BJ (cell line): ENCODE results near the gene ZFR2. TPM values are rescaled to one million over a fixed set of nuclear protein-coding genes. Genes with fewer than 3 reads are reported as not detected.

Experiments used
- CTCF ChIA-PET: fragments of 350-600 bp; formaldehyde crosslinking; extraction: SDS; loops from one replicate; lab custom pipeline; 2021; ENCODE audit warnings: antibody characterized with exemption, inconsistent platforms; lab: Yijun Ruan, JAX
- POLR2A ChIA-PET: fragments of 300-600 bp; sonication (Branson Sonifier 250); formaldehyde crosslinking; extraction: SDS; loops from one replicate; lab custom pipeline; 2021; ENCODE audit warnings: antibody characterized with exemption; lab: Charles Lee
- DNase-seq: peaks from one replicate; pipeline ENCODE4 v3.0.0-alpha.2; 2011; ENCODE audit warnings: low read depth
- H3K27me3 ChIP-seq: 2 replicates; pipeline ENCODE4 v1.6.0; 2011; ENCODE audit warnings: low read length; ENCODE audit not compliant: control insufficient read depth, insufficient read depth
- H3K36me3 ChIP-seq: 2 replicates; pipeline ENCODE4 v1.5.1; 2011; ENCODE audit warnings: low read length; ENCODE audit not compliant: control insufficient read depth, insufficient read depth
- H3K4me3 ChIP-seq: 2 replicates; pipeline ENCODE4 v1.5.1; 2011; ENCODE audit warnings: low read depth, mild to moderate bottlenecking, control low read depth, low read length
- polyA plus RNA-seq: library from polyadenylated mRNA; depleted of rRNA; stranded (reverse); fragments of >200 nt; gene quantifications from 2 replicates; pipeline ENCODE4 v1.2.3, GENCODE V29; 2011
- TF ChIP-seq, protein P1 (sequence below): IDR thresholded peaks from 2 replicates; pipeline ENCODE4 v1.5.1; 2011; ENCODE audit warnings: low read depth, mild to moderate bottlenecking, control low read depth, inconsistent platforms, low read length, moderate library complexity; ENCODE audit not compliant: insufficient read depth

ZFR2 gene
- polyA plus RNA-seq, 1 experiment = 0.15 TPM

GRCh38 chr19:3836887-3837286 lies 32.0 kb downstream of the ZFR2 start:
- ChIA-PET POLR2A (no interaction called here), CTCF (no interaction called here)
- peaks cover 8% of the 10 kb centered on the region for H3K27me3 ChIP-seq
- TF ChIP-seq, protein P1, sequence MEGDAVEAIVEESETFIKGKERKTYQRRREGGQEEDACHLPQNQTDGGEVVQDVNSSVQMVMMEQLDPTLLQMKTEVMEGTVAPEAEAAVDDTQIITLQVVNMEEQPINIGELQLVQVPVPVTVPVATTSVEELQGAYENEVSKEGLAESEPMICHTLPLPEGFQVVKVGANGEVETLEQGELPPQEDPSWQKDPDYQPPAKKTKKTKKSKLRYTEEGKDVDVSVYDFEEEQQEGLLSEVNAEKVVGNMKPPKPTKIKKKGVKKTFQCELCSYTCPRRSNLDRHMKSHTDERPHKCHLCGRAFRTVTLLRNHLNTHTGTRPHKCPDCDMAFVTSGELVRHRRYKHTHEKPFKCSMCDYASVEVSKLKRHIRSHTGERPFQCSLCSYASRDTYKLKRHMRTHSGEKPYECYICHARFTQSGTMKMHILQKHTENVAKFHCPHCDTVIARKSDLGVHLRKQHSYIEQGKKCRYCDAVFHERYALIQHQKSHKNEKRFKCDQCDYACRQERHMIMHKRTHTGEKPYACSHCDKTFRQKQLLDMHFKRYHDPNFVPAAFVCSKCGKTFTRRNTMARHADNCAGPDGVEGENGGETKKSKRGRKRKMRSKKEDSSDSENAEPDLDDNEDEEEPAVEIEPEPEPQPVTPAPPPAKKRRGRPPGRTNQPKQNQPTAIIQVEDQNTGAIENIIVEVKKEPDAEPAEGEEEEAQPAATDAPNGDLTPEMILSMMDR = no peak
- no peak overlapping the region for H3K4me3 ChIP-seq
- H3K36me3 ChIP-seq = no peaks in the 10 kb centered on the region
- no peak for DNase-seq

DNA sequence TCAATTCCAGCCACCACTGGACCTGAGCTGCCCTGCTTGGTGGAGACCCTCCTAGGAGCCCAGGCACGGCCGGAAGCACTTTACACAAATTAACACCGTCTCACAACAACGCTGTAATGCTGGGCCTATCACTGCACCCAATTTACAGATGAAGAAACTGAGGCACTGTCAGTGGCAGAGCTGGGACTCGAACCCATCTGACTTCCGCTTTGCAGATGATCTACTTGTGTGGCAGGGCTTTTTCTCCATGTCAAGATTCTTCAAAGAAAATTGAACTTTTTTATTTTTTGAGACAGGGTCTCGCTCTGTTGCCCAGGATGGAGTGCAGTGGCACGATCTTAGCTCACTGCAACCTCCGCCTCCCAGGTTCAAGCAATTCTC lies 33.8 kb downstream of the ZFR2 start:
- TF ChIP-seq, protein P1 = no peak
- peaks cover 3% of the 10 kb centered on the region for H3K27me3 ChIP-seq
- ChIA-PET CTCF (interaction anchor here (0.8 kb wide), 1 partner anchor 13 kb away, joined by 3 read pairs; no protein-coding TSS in a partner anchor), POLR2A (no interaction called here)
- no peak overlapping the region for H3K4me3 ChIP-seq
- no peak for DNase-seq
- H3K36me3 ChIP-seq = no peaks in the 10 kb centered on the region

- DNase-seq = no peak
- Histone ChIP-seq H3K27me3 (peaks cover 3% of the 10 kb centered on the region), H3K4me3 (no peak overlapping the region), H3K36me3 (no peaks in the 10 kb centered on the region)
- ChIA-PET CTCF (interaction anchor here (0.8 kb wide), 1 partner anchor 13 kb away, joined by 3 read pairs; no protein-coding TSS in a partner anchor), POLR2A (no interaction called here)
- TF ChIP-seq, protein P1 = no peak
These were observed 34.3 kb downstream of the ZFR2 start for GRCh38 chr19:3834349-3835054.

DNA sequence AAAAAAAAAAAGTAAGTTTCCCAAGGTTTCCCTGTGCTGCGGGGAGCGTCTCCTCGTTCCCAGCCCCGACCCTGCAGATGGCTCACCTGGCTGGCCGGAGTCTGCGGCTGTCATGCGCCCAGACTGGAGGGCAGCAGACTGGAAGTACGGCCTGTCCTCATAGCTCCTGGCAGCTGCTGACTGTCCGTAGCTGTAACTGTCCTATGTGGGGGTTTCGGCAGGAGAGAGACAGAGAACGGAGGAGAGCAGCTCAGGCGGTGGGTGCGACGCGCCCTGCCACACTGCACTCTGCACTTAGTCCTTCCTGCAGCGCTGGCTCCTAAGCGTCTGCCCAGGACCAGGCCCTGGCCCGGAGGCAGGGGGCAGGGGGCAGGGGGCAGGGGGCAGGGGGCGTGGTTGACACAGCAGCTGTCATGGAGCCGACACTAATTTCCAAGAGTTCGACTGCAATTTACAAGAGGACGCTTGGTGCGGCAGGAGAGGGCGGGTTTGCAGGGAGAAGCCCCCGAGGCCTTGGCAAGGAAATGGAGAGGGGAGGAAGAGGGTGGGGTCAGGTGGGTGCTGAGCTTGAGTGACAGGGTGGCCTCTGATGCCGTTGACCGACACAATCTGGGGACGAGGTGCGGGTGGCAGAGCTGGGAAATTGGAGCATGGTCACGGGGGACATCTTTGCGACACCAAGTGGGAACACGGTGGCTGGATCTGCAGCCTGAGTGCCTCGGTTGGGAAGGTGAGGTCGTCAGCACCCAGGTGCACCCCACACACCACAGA lies 35.1 kb downstream of the ZFR2 start:
- TF ChIP-seq, protein P1 = no peak
- H3K4me3 ChIP-seq = no peak overlapping the region
- H3K36me3 ChIP-seq = no peaks in the 10 kb centered on the region
- H3K27me3 ChIP-seq = no peaks in the 10 kb centered on the region; the same call in none of the 2 replicates
- ChIA-PET CTCF (interaction anchor here (0.8 kb wide), 1 partner anchor 12 kb away, joined by 3 read pairs; no protein-coding TSS in a partner anchor), POLR2A (no interaction called here)
- DNase-seq = no peak

- POLR2A ChIA-PET = no interaction called here
- H3K27me3 ChIP-seq = no peaks in the 10 kb centered on the region
- TF ChIP-seq, protein P1 = no peak
- CTCF ChIA-PET = interaction anchor here (1.0 to 3.4 kb wide), 2 partner anchors 10 to 21 kb away, joined by 3 to 22 read pairs; no protein-coding TSS in a partner anchor
- H3K36me3 ChIP-seq = no peaks in the 10 kb centered on the region
- no peak overlapping the region for H3K4me3 ChIP-seq
- no peak for DNase-seq
These were observed 36.8 kb downstream of the ZFR2 start for GRCh38 chr19:3832001-3832400.
